K562 (cell line): ENCODE results near the gene CDC14A. TPM values are rescaled to one million over a fixed set of nuclear protein-coding genes. Genes with fewer than 3 reads are reported as not detected.
A peak's percentile ranks its signal among the peaks of the same experiment; 100 is the strongest.

Experiments
- ARID4B ChIP-seq: sonication (generic); formaldehyde crosslinking; IDR thresholded peaks from 2 replicates; pipeline ENCODE4 v1.8.0; 2022; ENCODE audit warnings: mild to moderate bottlenecking, missing genetic modification reagents
- ATF7 ChIP-seq: fragments of 450-650 bp; IDR thresholded peaks from 2 replicates; pipeline ENCODE4 v1.7.1; 2014; ENCODE audit warnings: mild to moderate bottlenecking, moderate library complexity
- BCLAF1 ChIP-seq, 2 experiments: fragments of 450-650 bp in 1 of 2; IDR thresholded peaks; 2 replicates each; pipeline ENCODE4 v1.6.1; 2011 to 2017; ENCODE audit warnings: low read depth in 2 of 2, antibody characterized with exemption in 1 of 2, borderline replicate concordance in 1 of 2, low read length in 1 of 2, mild to moderate bottlenecking in 1 of 2, mixed read lengths in 1 of 2; ENCODE audit not compliant: control insufficient read depth in 1 of 2
- BCOR ChIP-seq: fragments of 450-650 bp; IDR thresholded peaks from 2 replicates; pipeline ENCODE4 v1.6.1; 2016
- CEBPZ ChIP-seq: fragments of 150-350 bp; IDR thresholded peaks from 2 replicates; pipeline ENCODE4 v1.6.1; 2014; ENCODE audit warnings: low read depth, mild to moderate bottlenecking, low read length, borderline replicate concordance
- CGGBP1 ChIP-seq: fragments of 250-450 bp; sonication (Bioruptor Pico); IDR thresholded peaks from 2 replicates; pipeline ENCODE4 v1.9.0; 2021; ENCODE audit warnings: mild to moderate bottlenecking
- FIP1L1 ChIP-seq: fragments of 200-400 bp; formaldehyde crosslinking; IDR thresholded peaks from 2 replicates; pipeline ENCODE4 v1.6.1; 2018; ENCODE audit warnings: mild to moderate bottlenecking, low read depth, low read length; ENCODE audit not compliant: poor library complexity, severe bottlenecking
- MAFF ChIP-seq: IDR thresholded peaks from 2 replicates; pipeline ENCODE4 v1.6.1; 2012; ENCODE audit warnings: low read length, improper control_type of control experiment
- NR2C2 ChIP-seq, 2 experiments: fragments of 200-800 bp in 1 of 2; sonication (Bioruptor generic) in 1 of 2; sonication (generic) in 1 of 2; formaldehyde crosslinking in 1 of 2; IDR thresholded peaks; 2 replicates each; pipeline versions ENCODE4 v1.6.1 to v1.8.0; 2016 to 2022; ENCODE audit warnings: mild to moderate bottlenecking in 1 of 2, missing compliant biosample characterization in 1 of 2, missing genetic modification characterization in 1 of 2, missing genetic modification reagents in 1 of 2
- YY1 ChIP-seq, 3 experiments: IDR thresholded peaks; 2 replicates each; pipeline ENCODE4 v1.6.1; 2011; ENCODE audit warnings: low read length in 2 of 3, mild to moderate bottlenecking in 2 of 3, moderate library complexity in 2 of 3, borderline replicate concordance in 1 of 3, control low read depth in 1 of 3, low read depth in 1 of 3; ENCODE audit not compliant: insufficient read depth in 3 of 3, insufficient replicate concordance in 2 of 3, control insufficient read depth in 1 of 3, insufficient read length in 1 of 3; ENCODE audit errors: extremely low read depth in 1 of 3
- ZNF282 ChIP-seq: sonication (generic); formaldehyde crosslinking; IDR thresholded peaks from 2 replicates; pipeline ENCODE4 v1.8.1; 2023; ENCODE audit warnings: missing genetic modification reagents
- ZNF668 ChIP-seq: fragments of 250-450 bp; sonication (Bioruptor Pico); IDR thresholded peaks from 2 replicates; pipeline ENCODE4 v1.8.0; 2022; ENCODE audit warnings: mild to moderate bottlenecking, inconsistent platforms
- polyA plus RNA-seq, 8 experiments: library from polyadenylated mRNA; depleted of rRNA in 4 of 8; stranded (reverse) in 5 of 8; unstranded in 3 of 8; fragments of >200 nt; fragmentation: Nextera tagmentation in 2 of 8; fragmentation: Illumina TruSeq in 1 of 8; extraction: Ambion mirVana in 2 of 8; extraction: Trizol in 1 of 8; gene quantifications; 2 replicates each; pipeline versions ENCODE4 v1.2.1 to v1.2.3, GENCODE V29; 2011 to 2014; ENCODE audit warnings: inconsistent platforms in 1 of 8, missing spikeins in 1 of 8
- total RNA-seq, 7 experiments: library from RNA; depleted of rRNA in 6 of 7; stranded (reverse); fragments of >200 nt in 6 of 7; fragmentation: Illumina TruSeq in 2 of 7; extraction: Trizol in 2 of 7; gene quantifications; 2 replicates each; pipeline versions ENCODE4 v1.2.1 to v1.2.3, GENCODE V29; 2011 to 2021; ENCODE audit warnings: low replicate concordance in 1 of 7

CDC14A gene
- total and polyA plus RNA-seq, 9 of the 15 experiments (the other 6 are each of a cell fraction or from before 2014, with no cell fraction given), result 17.0 to 74.3 (median 33.4) TPM

- TF ChIP-seq ATF7 (peak; percentile 30; the same call in 1 of the 2 replicates), FIP1L1 (no peak), BCLAF1 (IDR thresholded peaks at IDR 0.05; ENCODE audit: borderline replicate concordance in 1 of 2, control insufficient read depth in 1 of 2, low read depth in 2 of 2, low read length in 1 of 2) (0 out of 4 replicates have a peak, but pooled peaks of 1 of the 2 experiments have one; percentile 35), ARID4B (peak; percentile 74), NR2C2 (CRISPR knock-in tag; IDR thresholded peaks at IDR 0.05) (no peak; the same call in 1 of the 2 replicates), NR2C2 (tag; IDR thresholded peaks at IDR 0.05) (peak; percentile 15; the same call in 1 of the 2 replicates), CEBPZ (no peak), ZNF668 (no peak), YY1 (IDR thresholded peaks at IDR 0.05; ENCODE audit: borderline replicate concordance in 1 of 3, control insufficient read depth in 1 of 3, extremely low read depth in 1 of 3, insufficient read depth in 3 of 3, insufficient read length in 1 of 3, insufficient replicate concordance in 2 of 3, low read depth in 1 of 3, low read length in 2 of 3) (peak; percentile 26 to 86 (median 77)), MAFF (no peak), BCOR (no peak), ZNF282 (CRISPR knock-in tag) (no peak), CGGBP1 (CRISPR knock-in tag) (0 out of 2 replicates have a peak, but pooled peaks have one; percentile 8)
Observed at GRCh38 chr1:100352267-100353070, at the start of gene CDC14A (continued).
